Lower leg skin (tissue), 3 donors: ENCODE data around the gene SHC3.

ENCODE experiments used
- POLR2A ChIP-seq, 2 donors: fragments of 450-650 bp; IDR thresholded peaks; one replicate each; pipeline ENCODE4 v1.6.1; 2016 to 2017; ENCODE audit warnings: antibody characterized with exemption in 2 of 2, mild to moderate bottlenecking in 1 of 2, moderate library complexity in 1 of 2
- TF ChIP-seq, protein P1 (sequence below), 3 donors: fragments of 450-650 bp; IDR thresholded peaks; one replicate each; pipeline ENCODE4 v1.5.1; 2016; ENCODE audit warnings: antibody characterized with exemption in 3 of 3, mild to moderate bottlenecking in 3 of 3, moderate library complexity in 2 of 3

DNA sequence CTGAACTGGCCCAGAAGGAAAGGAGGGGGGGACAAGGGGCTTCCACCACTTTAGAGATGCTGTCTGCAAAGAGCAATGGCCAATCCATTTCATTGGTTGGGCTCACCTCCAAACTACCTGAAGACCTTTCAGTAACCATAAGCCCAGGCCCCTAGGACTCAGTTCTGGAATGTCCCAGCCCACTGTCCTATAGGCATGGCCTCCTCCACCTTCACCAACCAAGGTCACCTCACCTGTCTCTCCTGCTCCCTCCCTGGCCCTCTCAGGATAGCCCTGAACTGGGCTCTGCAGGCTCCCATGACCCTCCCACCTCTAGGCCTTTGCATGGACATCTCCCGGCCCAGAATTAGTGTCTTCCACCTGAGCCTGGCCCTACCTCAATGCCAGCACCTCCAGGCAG is 165.0 kb downstream of the SHC3 start:
- TF ChIP-seq, protein P1, sequence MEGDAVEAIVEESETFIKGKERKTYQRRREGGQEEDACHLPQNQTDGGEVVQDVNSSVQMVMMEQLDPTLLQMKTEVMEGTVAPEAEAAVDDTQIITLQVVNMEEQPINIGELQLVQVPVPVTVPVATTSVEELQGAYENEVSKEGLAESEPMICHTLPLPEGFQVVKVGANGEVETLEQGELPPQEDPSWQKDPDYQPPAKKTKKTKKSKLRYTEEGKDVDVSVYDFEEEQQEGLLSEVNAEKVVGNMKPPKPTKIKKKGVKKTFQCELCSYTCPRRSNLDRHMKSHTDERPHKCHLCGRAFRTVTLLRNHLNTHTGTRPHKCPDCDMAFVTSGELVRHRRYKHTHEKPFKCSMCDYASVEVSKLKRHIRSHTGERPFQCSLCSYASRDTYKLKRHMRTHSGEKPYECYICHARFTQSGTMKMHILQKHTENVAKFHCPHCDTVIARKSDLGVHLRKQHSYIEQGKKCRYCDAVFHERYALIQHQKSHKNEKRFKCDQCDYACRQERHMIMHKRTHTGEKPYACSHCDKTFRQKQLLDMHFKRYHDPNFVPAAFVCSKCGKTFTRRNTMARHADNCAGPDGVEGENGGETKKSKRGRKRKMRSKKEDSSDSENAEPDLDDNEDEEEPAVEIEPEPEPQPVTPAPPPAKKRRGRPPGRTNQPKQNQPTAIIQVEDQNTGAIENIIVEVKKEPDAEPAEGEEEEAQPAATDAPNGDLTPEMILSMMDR (IDR thresholded peaks at IDR 0.05) = no peak
- no peak for TF ChIP-seq POLR2A (IDR thresholded peaks at IDR 0.05)
